ENCODE results near the gene SCLY. TPM values are rescaled to one million over a fixed set of nuclear protein-coding genes. Genes with fewer than 3 reads are reported as not detected.
A peak's percentile ranks its signal among the peaks of the same experiment; 100 is the strongest.

SCLY gene
- total RNA-seq, 1 donor from 2014 or later, result 49.2 TPM

DNA sequence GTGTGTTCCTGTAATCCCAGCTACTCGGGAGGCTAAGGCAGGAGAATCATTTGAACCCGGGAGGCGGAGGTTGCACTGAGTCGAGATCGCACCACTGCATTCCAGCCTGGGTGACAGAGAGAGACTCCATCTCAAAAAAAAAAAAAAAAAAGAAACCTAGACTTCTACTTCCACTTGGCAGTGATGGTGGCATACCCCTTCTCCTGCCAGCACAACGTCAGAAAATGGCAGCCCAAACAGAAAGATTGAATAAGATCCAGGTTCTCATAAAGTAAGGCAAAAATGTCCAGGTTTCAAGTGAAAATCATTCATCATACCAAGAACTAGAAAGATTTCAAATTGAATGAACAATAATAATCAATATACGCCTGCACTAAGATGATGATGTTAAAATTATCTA is 24.0 kb downstream of the SCLY start:
- TF ChIP-seq, protein P1, sequence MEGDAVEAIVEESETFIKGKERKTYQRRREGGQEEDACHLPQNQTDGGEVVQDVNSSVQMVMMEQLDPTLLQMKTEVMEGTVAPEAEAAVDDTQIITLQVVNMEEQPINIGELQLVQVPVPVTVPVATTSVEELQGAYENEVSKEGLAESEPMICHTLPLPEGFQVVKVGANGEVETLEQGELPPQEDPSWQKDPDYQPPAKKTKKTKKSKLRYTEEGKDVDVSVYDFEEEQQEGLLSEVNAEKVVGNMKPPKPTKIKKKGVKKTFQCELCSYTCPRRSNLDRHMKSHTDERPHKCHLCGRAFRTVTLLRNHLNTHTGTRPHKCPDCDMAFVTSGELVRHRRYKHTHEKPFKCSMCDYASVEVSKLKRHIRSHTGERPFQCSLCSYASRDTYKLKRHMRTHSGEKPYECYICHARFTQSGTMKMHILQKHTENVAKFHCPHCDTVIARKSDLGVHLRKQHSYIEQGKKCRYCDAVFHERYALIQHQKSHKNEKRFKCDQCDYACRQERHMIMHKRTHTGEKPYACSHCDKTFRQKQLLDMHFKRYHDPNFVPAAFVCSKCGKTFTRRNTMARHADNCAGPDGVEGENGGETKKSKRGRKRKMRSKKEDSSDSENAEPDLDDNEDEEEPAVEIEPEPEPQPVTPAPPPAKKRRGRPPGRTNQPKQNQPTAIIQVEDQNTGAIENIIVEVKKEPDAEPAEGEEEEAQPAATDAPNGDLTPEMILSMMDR (IDR thresholded peaks at IDR 0.05; ENCODE audit: unreplicated experiment), result no peak
- H3K9me3 Mint-ChIP-seq (ENCODE audit: low read depth), result peaks cover 4% of the 10 kb centered on the region
- DNase-seq (ENCODE audit: low spot score, unreplicated experiment), result no peak
- H3K36me3 Mint-ChIP-seq (ENCODE audit: insufficient read depth), result peaks cover 32% of the 10 kb centered on the region
- H3K27me3 Mint-ChIP-seq, result no peaks in the 10 kb centered on the region
- no peak overlapping the region for H3K27ac Mint-ChIP-seq
- H3K4me3 Mint-ChIP-seq (ENCODE audit: low read depth), result no peak overlapping the region
- H3K4me1 Mint-ChIP-seq (ENCODE audit: low read depth), result no peaks in the 10 kb centered on the region

DNA sequence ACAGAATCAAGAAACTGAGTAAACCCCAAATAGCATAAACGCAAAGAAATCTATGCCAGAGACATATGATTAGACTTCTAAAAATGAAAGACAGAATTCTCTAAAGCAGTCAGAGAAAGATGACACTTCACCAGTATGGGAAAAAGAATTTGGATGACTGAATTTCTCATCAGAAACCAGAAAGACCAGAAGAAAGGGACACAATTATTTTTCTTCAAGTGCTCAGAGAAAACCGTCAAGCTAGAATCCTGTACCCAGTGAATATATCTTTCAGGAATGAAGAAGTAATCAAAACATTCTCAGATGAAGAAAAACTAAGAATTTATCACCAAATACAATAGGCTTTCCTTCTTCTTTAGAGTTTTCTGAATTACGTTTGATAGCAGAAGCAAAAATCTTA is 25.1 kb downstream of the SCLY start:
- Mint-ChIP-seq H3K36me3 (ENCODE audit: insufficient read depth) (peaks cover 27% of the 10 kb centered on the region), H3K27ac (no peak overlapping the region)

DNA sequence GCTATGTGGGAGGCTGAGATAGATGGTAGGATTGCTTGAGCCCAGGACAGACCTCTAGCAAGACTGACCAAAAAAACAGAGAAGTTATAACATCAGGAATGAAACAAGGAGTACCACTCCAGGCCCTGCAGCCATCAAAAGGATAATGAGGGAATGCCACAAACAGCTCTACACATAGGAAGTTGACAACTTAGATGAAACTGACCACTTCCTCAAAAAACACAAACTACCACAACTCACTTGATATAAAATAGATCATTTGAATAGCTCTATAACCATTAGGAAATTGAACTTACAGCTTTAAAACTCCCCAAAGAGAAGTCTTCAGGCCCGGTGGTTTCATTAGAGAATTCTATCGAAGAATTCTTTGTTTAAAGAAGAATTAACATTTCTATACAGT is 26.4 kb downstream of the SCLY start:
- no peaks in the 10 kb centered on the region for H3K27me3 Mint-ChIP-seq
- no peaks in the 10 kb centered on the region for H3K4me1 Mint-ChIP-seq (ENCODE audit: low read depth)
- H3K9me3 Mint-ChIP-seq (ENCODE audit: low read depth), result no peaks in the 10 kb centered on the region
- DNase-seq (ENCODE audit: low spot score, unreplicated experiment), result no peak
- H3K4me3 Mint-ChIP-seq (ENCODE audit: low read depth), result no peak overlapping the region
- TF ChIP-seq, protein P1 (IDR thresholded peaks at IDR 0.05; ENCODE audit: unreplicated experiment), result no peak
- peaks cover 19% of the 10 kb centered on the region for H3K36me3 Mint-ChIP-seq (ENCODE audit: insufficient read depth)
- no peak overlapping the region for H3K27ac Mint-ChIP-seq

More for the DNA sequence above, 25.1 kb downstream of the SCLY start:
- Mint-ChIP-seq H3K4me1 (ENCODE audit: low read depth) (no peaks in the 10 kb centered on the region), H3K4me3 (ENCODE audit: low read depth) (no peak overlapping the region), H3K27me3 (no peaks in the 10 kb centered on the region), H3K9me3 (ENCODE audit: low read depth) (no peaks in the 10 kb centered on the region)
- TF ChIP-seq, protein P1 (IDR thresholded peaks at IDR 0.05; ENCODE audit: unreplicated experiment), result no peak
- DNase-seq (ENCODE audit: low spot score, unreplicated experiment), result no peak

DNA sequence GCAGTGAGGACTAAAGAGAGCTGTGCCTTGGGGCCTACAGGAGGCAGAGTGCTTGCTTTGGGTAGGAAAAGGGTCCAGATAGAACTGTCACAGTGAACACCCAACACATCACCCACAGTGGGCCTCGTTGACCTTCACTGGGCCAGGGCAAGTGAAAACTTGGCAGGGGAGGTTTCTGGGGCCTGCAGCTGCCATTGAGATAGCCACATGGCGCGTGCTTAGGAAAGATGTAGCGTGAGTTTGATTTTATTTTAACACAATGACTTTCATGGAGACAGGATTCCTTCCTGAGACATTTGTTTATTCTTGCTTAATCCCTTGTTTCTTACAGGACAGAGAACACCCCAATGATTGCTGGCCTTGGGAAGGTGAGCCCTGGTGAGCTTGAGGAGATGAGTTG is 30.1 kb downstream of the SCLY start:
- Mint-ChIP-seq H3K9me3 (ENCODE audit: low read depth) (no peaks in the 10 kb centered on the region), H3K27me3 (no peaks in the 10 kb centered on the region), H3K36me3 (ENCODE audit: insufficient read depth) (peaks cover 13% of the 10 kb centered on the region), H3K4me1 (ENCODE audit: low read depth) (no peaks in the 10 kb centered on the region), H3K27ac (no peak overlapping the region), H3K4me3 (ENCODE audit: low read depth) (no peak overlapping the region)
- TF ChIP-seq, protein P1 (IDR thresholded peaks at IDR 0.05; ENCODE audit: unreplicated experiment), result no peak
- no peak for DNase-seq (ENCODE audit: low spot score, unreplicated experiment)

DNA sequence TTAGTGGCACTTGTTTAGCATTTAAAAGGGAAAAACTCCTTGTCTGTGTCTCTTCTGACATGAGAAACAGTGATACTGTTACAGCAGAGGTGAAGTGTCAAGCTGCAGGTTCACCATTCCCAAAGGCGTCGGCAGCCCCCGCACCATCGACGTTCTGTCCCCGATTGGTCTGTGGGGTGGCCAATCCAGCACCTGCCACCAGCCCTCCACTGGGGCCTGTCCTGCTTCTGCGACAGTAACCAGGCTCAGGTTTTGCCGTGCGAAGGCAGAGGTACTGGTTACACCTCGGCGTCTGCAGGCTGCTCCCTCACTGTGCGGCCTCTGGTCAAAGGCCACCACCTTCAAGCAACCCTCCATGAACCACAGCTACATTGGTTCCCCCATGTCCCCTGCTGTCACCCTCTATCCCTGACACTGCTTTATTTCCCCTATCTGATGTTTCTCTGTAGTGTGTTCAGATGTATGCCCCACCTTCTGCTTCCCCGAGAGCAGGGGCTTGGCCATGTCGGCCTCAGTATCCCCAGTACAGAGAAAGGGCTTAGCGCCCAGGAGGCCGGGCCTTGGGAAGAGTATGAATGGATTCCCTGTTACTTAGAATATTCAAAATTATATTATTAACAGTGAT is 30.7 kb downstream of the SCLY start:
- peaks cover 15% of the 10 kb centered on the region for H3K36me3 Mint-ChIP-seq (ENCODE audit: insufficient read depth)
- no peak overlapping the region for H3K4me3 Mint-ChIP-seq (ENCODE audit: low read depth)
- no peaks in the 10 kb centered on the region for H3K27me3 Mint-ChIP-seq
- no peak for DNase-seq (ENCODE audit: low spot score, unreplicated experiment)
- H3K4me1 Mint-ChIP-seq (ENCODE audit: low read depth), result no peaks in the 10 kb centered on the region
- H3K9me3 Mint-ChIP-seq (ENCODE audit: low read depth), result no peaks in the 10 kb centered on the region
- peak overlapping the region; percentile 91 for H3K27ac Mint-ChIP-seq
- TF ChIP-seq, protein P1 (IDR thresholded peaks at IDR 0.05; ENCODE audit: unreplicated experiment), result no peak

All from progenitor cell of endocrine pancreas (in vitro differentiated cells).